MCF 10A (cell line): Measurements from ENCODE around the gene KIF23. TPM values are rescaled to one million over a fixed set of nuclear protein-coding genes. Genes with fewer than 3 reads are reported as not detected.

Source experiments
- Bru-seq: library from RNA; stranded (reverse); fragments of 400-500 nt; gene quantifications from one replicate; lab custom pipeline; 2021; lab: Mats Ljungman, UMichigan
- BruChase-seq, 2 experiments: library from RNA; stranded (reverse); fragments of 400-500 nt; gene quantifications; one replicate each; lab custom pipeline; 2021; lab: Mats Ljungman, UMichigan
- BruUV-seq: library from RNA; stranded (reverse); fragments of 400-500 nt; replicated peaks from 2 replicates; lab custom pipeline; 2021; lab: Mats Ljungman, UMichigan
- CTCF ChIA-PET: fragments of 300-600 bp; sonication (Branson Sonifier 250); formaldehyde crosslinking; extraction: SDS; loops from one replicate; lab custom pipeline; 2021; ENCODE audit warnings: antibody characterized with exemption, inconsistent platforms; lab: Yijun Ruan, JAX
- POLR2A ChIA-PET: fragments of 300-600, 350-650 bp; sonication (Branson Sonifier 250); formaldehyde crosslinking; extraction: SDS; loops from one replicate; lab custom pipeline; 2020; ENCODE audit warnings: antibody characterized with exemption, inconsistent platforms; lab: Yijun Ruan, JAX
- DNase-seq: peaks from one replicate; pipeline ENCODE4 v3.0.0-alpha.2; 2018; ENCODE audit not compliant: unreplicated experiment
- H3K27ac Mint-ChIP-seq: one replicate; pipeline ENCODE4 v1.8.0; 2022; ENCODE audit warnings: mild to moderate bottlenecking, low read depth, mixed read lengths; ENCODE audit not compliant: unreplicated experiment
- H3K27me3 Mint-ChIP-seq: one replicate; pipeline ENCODE4 v1.8.0; 2022; ENCODE audit warnings: mixed read lengths; ENCODE audit not compliant: insufficient read depth, unreplicated experiment
- H3K36me3 Mint-ChIP-seq: one replicate; pipeline ENCODE4 v1.8.0; 2022; ENCODE audit warnings: mild to moderate bottlenecking, moderate library complexity, mixed read lengths; ENCODE audit not compliant: insufficient read depth, unreplicated experiment
- H3K4me1 Mint-ChIP-seq: one replicate; pipeline ENCODE4 v1.8.0; 2022; ENCODE audit warnings: mixed read lengths; ENCODE audit not compliant: insufficient read depth, unreplicated experiment
- H3K4me3 Mint-ChIP-seq: one replicate; pipeline ENCODE4 v1.8.0; 2022; ENCODE audit warnings: mild to moderate bottlenecking, moderate library complexity, mixed read lengths; ENCODE audit not compliant: unreplicated experiment
- H3K9me3 Mint-ChIP-seq: one replicate; pipeline ENCODE4 v1.8.0; 2022; ENCODE audit warnings: mixed read lengths; ENCODE audit not compliant: unreplicated experiment
- intact Hi-C: fragments of 100-400 bp; cut with micrococcal nuclease; formaldehyde crosslinking; loops from 2 replicates; pipeline ENCODE4 v1.14.1; 2022
- long read RNA-seq: library from polyadenylated mRNA; stranded (forward); transcript quantifications from one replicate; pipeline ENCODE4 v2.0.0, GENCODE V29; 2022
- total RNA-seq: library from RNA; stranded (reverse); gene quantifications from 2 replicates; pipeline ENCODE4 v1.2.3, GENCODE V29; 2022
- TF ChIP-seq, protein P1 (sequence below): fragments of 200-600 bp; IDR thresholded peaks from one replicate; pipeline ENCODE4 v1.8.0; 2022; ENCODE audit warnings: antibody characterized with exemption, mild to moderate bottlenecking; ENCODE audit not compliant: unreplicated experiment

Gene KIF23
- 30.3 and 50.2 TPM in 2 replicates for total RNA-seq
- percentile 80 among the genes with signal in this experiment for Bru-seq, nascent RNA
- BruChase-seq, experiment 1, labeled RNA remaining after a 6-hour chase = percentile 80 among the genes with signal in this experiment
- percentile 77 among the genes with signal in this experiment for BruChase-seq, experiment 2, labeled RNA remaining after a 2-hour chase
- long read RNA-seq, transcript KIF23-201 (23 exons, 3,723 nt) = minor isoform, 12 of 166 reads
- long read RNA-seq, transcript KIF23-202 (22 exons, 3,351 nt) = major isoform, 36 of 166 reads
- long read RNA-seq, partial matches to known transcripts = 6 of 166 reads
- long read RNA-seq, other reads (novel, unspliced or antisense) = 111 of 166 reads

GRCh38 chr15:69413822-69414700 lies at the start of gene KIF23:
TSS of gene KIF23 (plus strand) at chr15:69414349. CDS start at chr15:69414466, 117 bp downstream.
- DNase-seq = peak; percentile 95
- peaks cover 6% of the 10 kb centered on the region for H3K36me3 Mint-ChIP-seq
- peaks cover 13% of the 10 kb centered on the region for H3K4me1 Mint-ChIP-seq
- no peaks in the 10 kb centered on the region for H3K9me3 Mint-ChIP-seq
- peak within 1 kb of the TSS; percentile 88 for H3K27ac Mint-ChIP-seq
- TF ChIP-seq, protein P1, sequence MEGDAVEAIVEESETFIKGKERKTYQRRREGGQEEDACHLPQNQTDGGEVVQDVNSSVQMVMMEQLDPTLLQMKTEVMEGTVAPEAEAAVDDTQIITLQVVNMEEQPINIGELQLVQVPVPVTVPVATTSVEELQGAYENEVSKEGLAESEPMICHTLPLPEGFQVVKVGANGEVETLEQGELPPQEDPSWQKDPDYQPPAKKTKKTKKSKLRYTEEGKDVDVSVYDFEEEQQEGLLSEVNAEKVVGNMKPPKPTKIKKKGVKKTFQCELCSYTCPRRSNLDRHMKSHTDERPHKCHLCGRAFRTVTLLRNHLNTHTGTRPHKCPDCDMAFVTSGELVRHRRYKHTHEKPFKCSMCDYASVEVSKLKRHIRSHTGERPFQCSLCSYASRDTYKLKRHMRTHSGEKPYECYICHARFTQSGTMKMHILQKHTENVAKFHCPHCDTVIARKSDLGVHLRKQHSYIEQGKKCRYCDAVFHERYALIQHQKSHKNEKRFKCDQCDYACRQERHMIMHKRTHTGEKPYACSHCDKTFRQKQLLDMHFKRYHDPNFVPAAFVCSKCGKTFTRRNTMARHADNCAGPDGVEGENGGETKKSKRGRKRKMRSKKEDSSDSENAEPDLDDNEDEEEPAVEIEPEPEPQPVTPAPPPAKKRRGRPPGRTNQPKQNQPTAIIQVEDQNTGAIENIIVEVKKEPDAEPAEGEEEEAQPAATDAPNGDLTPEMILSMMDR = no peak
- ChIA-PET CTCF (interaction anchor here (0.6 to 0.7 kb wide), 3 partner anchors 55 to 978 kb away, joined by 3 to 4 read pairs (median 3); no protein-coding TSS in a partner anchor), POLR2A (interaction anchor here (0.5 to 5.8 kb wide), 19 partner anchors 8 to 1125 kb away, joined by 3 to 132 read pairs (median 3); partner anchors contain the start of genes GLCE, RPLP1 and TLE3)
- no TSS peak for BruUV-seq
- H3K27me3 Mint-ChIP-seq = no peaks in the 10 kb centered on the region
- H3K4me3 Mint-ChIP-seq = peak within 1 kb of the TSS; percentile 80
- intact Hi-C loops = loop anchor here (2.0 to 5.0 kb wide), 3 partner anchors 39 to 537 kb away; partner anchors contain the start of gene RPLP1

DNA sequence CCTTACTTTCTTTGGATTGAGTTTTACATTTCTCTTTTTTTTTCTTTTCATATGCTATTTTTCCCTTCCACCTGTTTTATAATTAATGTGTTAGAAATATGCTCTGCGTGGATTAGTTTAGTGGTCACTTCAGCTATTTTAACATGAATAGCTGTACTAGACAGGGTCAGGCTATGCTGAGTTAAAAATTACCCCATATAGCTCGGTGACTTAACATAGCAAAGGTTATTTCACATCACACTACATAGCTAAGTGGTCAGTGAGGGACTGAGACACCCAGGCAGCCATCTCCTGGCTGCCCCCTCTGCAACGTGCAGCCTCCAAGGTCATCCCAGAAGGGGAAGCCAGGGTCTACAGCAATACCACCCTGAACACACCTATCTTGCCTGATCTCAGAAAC lies 46.9 kb upstream of the KIF23 start:
- CTCF ChIA-PET = interaction anchor here (0.6 to 1.4 kb wide), 3 partner anchors 9 to 206 kb away, joined by 4 read pairs; no protein-coding TSS in a partner anchor
- Mint-ChIP-seq H3K4me3 (no peak overlapping the region), H3K27ac (no peak overlapping the region), H3K27me3 (no peaks in the 10 kb centered on the region), H3K36me3 (no peaks in the 10 kb centered on the region), H3K4me1 (no peaks in the 10 kb centered on the region), H3K9me3 (no peaks in the 10 kb centered on the region)
- DNase-seq = no peak
- TF ChIP-seq, protein P1 = no peak
- intact Hi-C loops = no loop called here
- POLR2A ChIA-PET = interaction anchor here (0.6 kb wide), 1 partner anchor 1772 kb away, joined by 4 read pairs; no protein-coding TSS in a partner anchor
- no TSS peak for BruUV-seq

- H3K9me3 Mint-ChIP-seq = no peaks in the 10 kb centered on the region
- DNase-seq = no peak
- POLR2A ChIA-PET = no interaction called here
- H3K36me3 Mint-ChIP-seq = peaks cover 11% of the 10 kb centered on the region
- TF ChIP-seq, protein P1 = no peak
- no peak overlapping the region for H3K27ac Mint-ChIP-seq
- H3K4me1 Mint-ChIP-seq = no peaks in the 10 kb centered on the region
- H3K27me3 Mint-ChIP-seq = no peaks in the 10 kb centered on the region
- CTCF ChIA-PET = interaction anchor here (1.6 kb wide), 1 partner anchor 25 kb away, joined by 3 read pairs; no protein-coding TSS in a partner anchor
- H3K4me3 Mint-ChIP-seq = no peak overlapping the region
- intact Hi-C loops = no loop called here
- BruUV-seq = no TSS peak
Measured at GRCh38 chr15:69369631-69370030, 44.5 kb upstream of the KIF23 start.
